Germinal center (tissue), 1 donor: ENCODE data around the gene SLAMF8.

Experiments
- DNase-seq: peaks from one replicate; pipeline ENCODE4 v3.0.0; 2012; ENCODE audit warnings: mixed read lengths, low spot score

SLAMF8 gene

DNA sequence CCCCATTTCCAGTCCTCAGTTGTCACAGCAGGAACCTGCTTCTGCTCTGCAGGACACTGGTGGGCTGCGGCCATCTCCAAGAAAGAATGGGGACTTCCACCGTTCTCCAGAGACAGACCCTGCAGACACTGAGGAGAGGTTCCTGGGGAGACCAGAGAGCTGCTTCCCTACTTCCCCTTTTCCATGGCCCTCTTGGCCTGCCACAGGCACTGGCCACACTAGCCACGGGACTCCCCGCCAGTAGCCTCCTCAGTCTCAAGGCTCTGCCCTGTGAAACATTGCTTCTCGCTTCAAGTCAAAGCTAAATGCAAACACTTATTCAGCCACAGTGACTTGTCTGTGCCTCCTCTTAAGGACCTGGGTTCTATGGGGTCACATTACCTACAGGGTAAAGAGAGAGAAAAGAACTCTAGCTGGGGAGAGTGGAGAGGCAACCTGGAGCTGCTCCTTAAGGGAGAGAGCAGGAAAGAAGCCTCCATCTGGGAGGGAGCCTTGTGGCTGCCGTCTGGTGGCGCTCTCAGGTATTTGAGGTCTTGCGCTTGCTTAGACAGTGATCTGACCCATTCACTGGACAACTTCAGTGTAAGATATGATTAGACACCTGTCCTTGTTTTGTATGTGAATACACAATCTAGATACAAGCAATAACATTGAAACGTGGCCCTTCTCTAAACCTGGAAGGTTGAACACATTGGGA is 5.4 kb upstream of the SLAMF8 start:
- peak; percentile 12 for DNase-seq

GRCh38 chr1:159823406-159823805 is 3.3 kb upstream of the SLAMF8 start:
- no peak for DNase-seq

DNA sequence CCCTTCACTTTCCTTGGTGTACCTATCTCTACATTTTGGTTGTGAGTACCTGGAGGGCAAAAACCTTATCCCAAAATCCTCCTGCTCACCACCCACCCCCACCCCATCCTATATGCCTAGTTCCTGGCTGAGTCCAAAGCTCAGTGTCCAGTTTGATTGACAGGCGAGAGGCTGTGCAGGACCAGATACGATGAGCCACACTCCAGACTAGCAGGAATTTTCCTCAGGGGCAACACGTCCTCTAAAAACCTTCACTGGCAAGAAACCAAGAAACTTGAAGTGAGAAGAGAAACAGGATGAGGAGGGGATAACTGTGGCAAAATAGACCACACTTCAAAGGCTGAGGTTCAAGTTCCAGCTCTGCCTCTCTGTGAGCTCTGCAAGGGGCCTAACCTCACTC is 1.1 kb upstream of the SLAMF8 start:
- DNase-seq = no peak

DNA sequence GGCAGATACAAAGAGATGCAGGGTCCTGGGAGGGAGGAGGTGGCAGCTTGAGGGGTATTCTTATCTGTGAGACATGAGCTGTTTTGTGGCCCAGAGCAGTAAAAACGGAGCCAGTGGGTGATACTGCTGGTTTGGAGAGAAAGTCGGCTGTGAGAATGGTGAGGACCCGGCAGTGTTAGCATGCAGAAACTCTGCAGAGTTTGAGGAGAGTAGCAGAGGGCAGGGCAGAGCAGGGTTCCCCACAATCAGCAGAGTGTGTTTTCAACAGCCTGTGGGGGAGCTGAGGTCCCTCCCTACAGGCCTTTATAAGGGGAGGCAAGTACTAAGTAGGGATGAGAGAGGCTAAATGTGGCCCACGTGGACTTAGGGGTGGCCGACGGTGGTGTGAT is 423 bp downstream of the SLAMF8 start:
- DNase-seq = no peak

DNA sequence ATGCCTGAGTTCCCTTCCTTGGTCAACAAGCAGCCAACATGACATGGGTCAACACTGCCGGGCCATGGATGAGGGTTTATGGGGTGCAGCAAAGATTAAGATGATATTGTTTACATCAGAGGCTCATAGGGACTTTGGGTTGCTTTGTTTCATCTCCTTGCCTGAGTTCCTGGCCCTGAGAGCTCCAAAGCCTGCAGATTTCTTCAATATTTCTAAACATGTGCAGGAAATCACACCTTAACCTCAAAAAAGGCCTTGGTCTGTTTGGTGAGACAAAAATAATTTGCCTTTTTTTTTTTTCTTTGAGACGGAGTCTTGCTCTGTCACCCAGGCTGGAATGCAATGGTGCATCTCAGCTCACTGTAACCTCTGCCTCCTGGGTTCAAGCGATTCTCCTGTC is 876 bp downstream of the SLAMF8 start:
- DNase-seq = no peak

GRCh38 chr1:159828176-159828575 is 1.5 kb downstream of the SLAMF8 start:
- DNase-seq = no peak

GRCh38 chr1:159828581-159829272 is 2.1 kb downstream of the SLAMF8 start:
- DNase-seq = no peak

DNA sequence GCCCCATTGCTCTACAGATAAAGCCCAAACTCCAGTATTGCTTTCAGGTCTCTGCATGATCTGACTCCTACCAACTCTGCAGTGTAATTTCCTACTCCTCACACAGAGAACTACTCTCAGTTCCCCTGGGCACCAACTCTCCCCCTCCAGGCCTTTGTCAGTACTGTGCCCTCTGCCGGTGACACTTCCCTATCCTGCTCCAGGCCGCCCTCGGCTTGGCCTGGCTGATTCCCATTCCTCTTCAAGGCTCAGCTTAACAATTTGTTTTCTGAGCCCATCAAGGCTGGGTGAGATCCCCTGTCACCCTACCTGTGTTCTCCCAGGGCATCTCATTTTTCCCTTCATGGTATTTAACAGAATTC is 2.6 kb downstream of the SLAMF8 start:
- peak; percentile 72 for DNase-seq

DNA sequence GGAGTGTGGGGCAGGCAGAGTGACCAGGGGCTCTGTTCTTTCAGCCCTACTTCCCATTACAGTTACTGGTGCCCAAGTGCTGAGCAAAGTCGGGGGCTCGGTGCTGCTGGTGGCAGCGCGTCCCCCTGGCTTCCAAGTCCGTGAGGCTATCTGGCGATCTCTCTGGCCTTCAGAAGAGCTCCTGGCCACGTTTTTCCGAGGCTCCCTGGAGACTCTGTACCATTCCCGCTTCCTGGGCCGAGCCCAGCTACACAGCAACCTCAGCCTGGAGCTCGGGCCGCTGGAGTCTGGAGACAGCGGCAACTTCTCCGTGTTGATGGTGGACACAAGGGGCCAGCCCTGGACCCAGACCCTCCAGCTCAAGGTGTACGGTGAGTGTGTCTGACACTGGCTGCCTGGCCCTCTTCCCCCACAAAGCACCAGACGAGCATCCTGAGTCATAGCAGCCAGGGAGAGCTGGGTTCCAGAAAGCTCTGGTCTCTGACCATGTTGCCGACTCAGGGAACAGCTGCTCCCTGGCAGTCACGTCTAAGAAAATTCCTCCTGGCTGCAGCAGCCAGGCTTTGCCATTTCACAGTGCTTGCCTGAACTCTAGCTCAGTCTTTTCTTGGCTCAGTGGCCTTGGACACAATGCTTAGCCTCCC is 3.3 kb downstream of the SLAMF8 start:
- no peak for DNase-seq

GRCh38 chr1:159830722-159831121 is 4.0 kb downstream of the SLAMF8 start:
- no peak for DNase-seq

GRCh38 chr1:159831412-159832141 is 4.9 kb downstream of the SLAMF8 start:
- no peak for DNase-seq

DNA sequence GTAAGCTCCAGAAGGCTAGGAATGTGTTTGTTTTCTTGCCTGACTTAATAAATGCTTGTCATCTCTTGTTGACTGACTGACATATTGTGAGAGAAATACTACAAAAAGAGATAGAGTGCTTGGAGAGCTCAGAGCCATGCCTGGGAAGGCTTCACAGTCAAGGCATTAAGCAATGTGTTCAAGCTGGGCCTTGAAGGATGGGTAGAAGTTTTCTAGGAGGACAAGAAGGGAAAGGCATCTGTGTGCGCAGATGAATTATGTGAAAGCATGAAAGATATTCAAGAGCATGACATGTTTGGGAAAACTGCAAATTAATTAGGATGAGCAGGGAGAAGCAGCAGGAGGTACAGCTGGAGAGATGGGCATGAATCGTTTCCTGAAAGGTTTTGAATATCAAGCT is 5.6 kb downstream of the SLAMF8 start:
- no peak for DNase-seq

- DNase-seq = no peak
Observed at GRCh38 chr1:159835356-159835755, 8.7 kb downstream of the SLAMF8 start.

GRCh38 chr1:159835862-159836525 is 9.3 kb downstream of the SLAMF8 start:
- DNase-seq = no peak

DNA sequence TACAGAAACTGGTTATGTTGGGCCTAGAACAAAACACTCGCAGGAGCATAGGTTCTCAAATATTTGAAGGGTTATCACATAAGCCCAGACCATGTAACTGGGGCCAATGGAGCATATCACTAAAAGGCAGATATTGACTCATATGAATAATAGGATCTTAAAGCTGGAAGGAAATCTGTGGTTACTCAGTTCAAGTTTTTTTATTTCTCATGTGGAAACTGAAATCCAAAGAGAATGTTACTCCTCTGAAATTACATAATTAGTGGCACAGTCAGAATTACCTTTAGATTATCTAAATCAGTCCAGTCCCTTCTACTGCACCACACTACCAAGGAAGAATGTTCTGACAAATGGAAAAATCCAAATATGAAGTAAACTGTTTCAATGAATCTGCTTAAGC is 12.0 kb downstream of the SLAMF8 start:
- no peak for DNase-seq

DNA sequence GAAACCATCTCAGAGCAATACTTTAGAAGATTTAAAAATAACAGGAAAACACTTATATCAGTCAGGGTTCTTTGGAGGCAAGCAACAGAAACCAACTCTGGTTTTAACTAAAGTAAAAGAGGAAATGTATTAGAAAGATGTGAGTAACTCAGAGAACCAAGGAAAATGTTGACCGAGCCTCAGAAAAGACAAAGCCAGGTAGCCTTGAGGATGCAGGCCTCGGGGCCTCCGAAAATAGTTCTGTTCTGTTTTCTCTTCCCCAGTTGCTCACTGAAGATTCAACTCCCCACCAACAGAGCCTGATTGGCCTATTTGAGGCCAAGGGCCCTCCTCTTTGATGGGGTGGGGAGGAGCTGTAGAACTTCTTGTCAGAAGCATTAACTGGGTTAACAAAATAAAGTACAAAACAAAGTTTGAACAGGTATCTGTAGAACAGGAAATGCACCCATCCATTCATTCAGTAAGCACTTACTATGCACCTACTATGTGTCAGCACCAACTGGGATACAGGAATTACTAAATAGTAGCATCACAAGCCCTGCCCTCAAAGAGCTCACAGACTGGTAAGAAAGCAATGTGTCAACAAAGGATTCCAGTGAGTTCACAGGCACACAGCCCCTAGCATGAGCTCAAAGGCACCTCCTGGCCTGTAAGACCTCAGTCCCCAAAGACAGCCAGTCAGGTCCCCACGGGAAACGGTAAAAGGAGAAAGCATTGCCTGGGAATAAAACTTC is 12.6 kb downstream of the SLAMF8 start:
- DNase-seq = peak; percentile 41

DNA sequence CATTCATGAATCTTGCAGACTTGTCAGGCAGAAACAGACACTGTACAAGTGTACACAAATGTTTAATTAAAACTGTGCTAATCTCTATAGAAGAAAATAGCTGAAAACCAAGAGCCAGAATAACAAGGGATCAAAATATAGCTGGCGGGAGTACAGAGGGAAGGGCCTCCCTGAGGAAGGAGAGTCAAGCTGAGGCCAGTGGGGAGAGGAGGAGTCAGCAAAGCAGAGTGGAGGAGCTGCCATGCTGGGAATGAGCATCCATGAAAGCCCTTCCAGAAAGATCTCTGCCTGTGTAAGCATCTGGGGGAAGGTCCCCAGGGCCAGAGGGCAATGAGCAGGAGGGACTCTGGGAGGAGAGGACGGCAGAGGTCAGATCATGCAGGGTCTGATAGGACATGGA is 15.1 kb downstream of the SLAMF8 start:
- no peak for DNase-seq

DNA sequence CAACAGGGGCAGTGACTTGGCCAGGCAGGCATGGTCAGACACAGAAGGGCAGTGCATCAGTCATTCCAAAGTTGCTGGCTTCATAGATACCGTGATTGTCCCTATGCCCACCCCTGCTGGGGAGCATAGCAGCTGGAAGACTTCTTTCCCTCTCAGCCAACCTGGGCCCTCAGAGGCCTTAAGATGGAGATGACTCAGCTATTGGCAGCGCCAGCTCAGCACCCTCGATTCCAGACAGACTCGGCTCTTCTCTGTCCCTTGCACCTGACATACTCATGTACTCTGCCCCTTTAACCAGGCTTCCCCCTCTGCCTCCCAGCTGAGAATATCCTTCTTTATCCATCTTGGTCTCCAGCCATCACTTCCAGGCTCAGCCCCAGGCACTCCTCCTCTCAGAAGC is 16.8 kb downstream of the SLAMF8 start:
- no peak for DNase-seq

GRCh38 chr1:159845751-159846629 is 19.3 kb downstream of the SLAMF8 start:
- DNase-seq = no peak

DNA sequence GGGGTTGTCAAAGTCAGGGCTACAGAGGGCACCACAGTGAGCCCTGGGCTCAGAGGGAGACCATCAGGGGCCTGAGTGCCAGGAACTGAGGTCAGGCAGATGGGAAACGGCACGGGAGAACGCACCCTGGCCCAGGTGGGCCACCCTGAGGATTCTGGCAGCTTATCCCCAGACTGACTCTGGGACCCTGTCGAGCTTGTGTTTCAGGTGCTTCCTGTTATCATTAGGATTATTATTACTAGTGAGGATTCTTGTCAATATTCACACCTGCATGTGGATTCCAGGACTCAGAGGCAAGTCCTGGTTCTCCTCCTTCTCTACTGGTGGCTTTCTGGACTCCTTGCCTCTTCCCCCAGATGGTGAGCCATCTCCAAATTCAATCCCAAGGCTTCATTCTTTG is 20.6 kb downstream of the SLAMF8 start:
- no peak for DNase-seq

- no peak for DNase-seq
Observed at GRCh38 chr1:159848326-159848725, 21.7 kb downstream of the SLAMF8 start.
